CD14-positive monocyte (primary cell): Measurements from ENCODE around the gene OXNAD1. TPM values are rescaled to one million over a fixed set of nuclear protein-coding genes. Genes with fewer than 3 reads are reported as not detected.

Experiments used
- DNase-seq, 3 donors: peaks; one replicate each; pipeline ENCODE4 v3.0.0-alpha.2; 2011 to 2022
- H2AFZ ChIP-seq: 2 replicates; pipeline ENCODE4 v1.6.0; 2012; ENCODE audit warnings: mild to moderate bottlenecking, low read depth, low read length, inconsistent platforms; ENCODE audit not compliant: insufficient read depth, poor library complexity, severe bottlenecking
- H3K27ac ChIP-seq, 2 donors: 1 replicate in 1 of 2; 2 replicates in 1 of 2; pipeline ENCODE4 v1.5.1; 2012 to 2013; ENCODE audit warnings: low read length in 2 of 2, control low read depth in 1 of 2, inconsistent platforms in 1 of 2, low read depth in 1 of 2, mild to moderate bottlenecking in 1 of 2
- H3K27me3 ChIP-seq, 2 donors: one replicate each; pipeline versions ENCODE4 v1.6.0 to v1.6.1; 2011 to 2013; ENCODE audit warnings: low read length in 2 of 2; ENCODE audit not compliant: control insufficient read depth in 2 of 2, insufficient read depth in 2 of 2
- H3K36me3 ChIP-seq, 2 donors: replicated peaks in 1 of 2; 1 replicate in 1 of 2; 2 replicates in 1 of 2; pipeline versions ENCODE4 v1.5.1 to v1.6.1; 2012 to 2013; ENCODE audit warnings: low read length in 2 of 2, control low read depth in 1 of 2, inconsistent platforms in 1 of 2, mild to moderate bottlenecking in 1 of 2; ENCODE audit not compliant: insufficient read depth in 2 of 2, control insufficient read depth in 1 of 2
- H3K4me1 ChIP-seq, 2 donors: 1 replicate in 1 of 2; 2 replicates in 1 of 2; pipeline versions ENCODE4 v1.5.1 to v1.6.1; 2012 to 2013; ENCODE audit warnings: low read length in 2 of 2, control low read depth in 1 of 2, inconsistent platforms in 1 of 2, mild to moderate bottlenecking in 1 of 2, moderate library complexity in 1 of 2; ENCODE audit not compliant: insufficient read depth in 2 of 2, control insufficient read depth in 1 of 2
- H3K4me2 ChIP-seq: replicated peaks from 2 replicates; pipeline ENCODE3; 2012; ENCODE audit warnings: low read length, moderate library complexity, mild to moderate bottlenecking; ENCODE audit not compliant: poor library complexity, severe bottlenecking; ENCODE audit errors: extremely low read depth
- H3K4me3 ChIP-seq, 3 experiments: fragments of 200-600 bp in 1 of 3; sonication (generic) in 1 of 3; replicated peaks in 1 of 3; 1 replicate in 2 of 3; 2 replicates in 1 of 3; pipeline ENCODE4 v1.5.1; 2011 to 2013; ENCODE audit warnings: low read length in 3 of 3, mild to moderate bottlenecking in 3 of 3, control low read depth in 2 of 3, low read depth in 2 of 3, inconsistent platforms in 1 of 3, moderate library complexity in 1 of 3
- H3K79me2 ChIP-seq: 2 replicates; pipeline ENCODE4 v1.6.0; 2012; ENCODE audit warnings: mild to moderate bottlenecking, control low read depth, inconsistent platforms, low read length, moderate library complexity; ENCODE audit not compliant: insufficient read depth
- H3K9ac ChIP-seq: 2 replicates; pipeline ENCODE4 v1.6.0; 2017; ENCODE audit warnings: low read length, mild to moderate bottlenecking; ENCODE audit not compliant: insufficient read depth, poor library complexity, severe bottlenecking
- H3K9me3 ChIP-seq, 2 donors: replicated peaks in 1 of 2; 1 replicate in 1 of 2; 2 replicates in 1 of 2; pipeline versions ENCODE4 v1.5.1 to v1.6.1; 2012 to 2013; ENCODE audit warnings: low read length in 2 of 2, control low read depth in 1 of 2; ENCODE audit not compliant: control insufficient read depth in 1 of 2, insufficient read depth in 1 of 2
- H4K20me1 ChIP-seq: 2 replicates; pipeline ENCODE4 v1.6.0; 2012; ENCODE audit warnings: mild to moderate bottlenecking, low read length, control low read depth, moderate library complexity; ENCODE audit not compliant: insufficient read depth
- H3K27ac Mint-ChIP-seq, 7 donors: one replicate each; pipeline ENCODE4 v1.8.0; 2020; ENCODE audit warnings: mild to moderate bottlenecking in 7 of 7, mixed read lengths in 7 of 7, moderate library complexity in 6 of 7, inconsistent platforms in 2 of 7
- H3K27me3 Mint-ChIP-seq, 3 donors: one replicate each; pipeline ENCODE4 v1.8.0; 2021 to 2022; ENCODE audit warnings: low read depth in 3 of 3, mild to moderate bottlenecking in 3 of 3, mixed read lengths in 3 of 3, moderate library complexity in 3 of 3, inconsistent platforms in 1 of 3
- H3K36me3 Mint-ChIP-seq, 2 donors: one replicate each; pipeline ENCODE4 v1.8.0; 2020; ENCODE audit warnings: mixed read lengths in 2 of 2, inconsistent platforms in 1 of 2, mild to moderate bottlenecking in 1 of 2
- H3K4me1 Mint-ChIP-seq: one replicate; pipeline ENCODE4 v1.8.0; 2020; ENCODE audit warnings: mild to moderate bottlenecking, mixed read lengths
- H3K4me3 Mint-ChIP-seq, 2 donors: one replicate each; pipeline ENCODE4 v1.8.0; 2020; ENCODE audit warnings: mild to moderate bottlenecking in 2 of 2, mixed read lengths in 2 of 2, moderate library complexity in 1 of 2
- H3K9me3 Mint-ChIP-seq, 7 donors: one replicate each; pipeline ENCODE4 v1.8.0; 2020 to 2022; ENCODE audit warnings: mixed read lengths in 7 of 7, mild to moderate bottlenecking in 6 of 7, moderate library complexity in 6 of 7, inconsistent platforms in 2 of 7
- CTCF ChIP-seq: fragments of 200-600 bp; IDR thresholded peaks from one replicate; pipeline ENCODE4 v1.8.0; 2022; ENCODE audit warnings: antibody characterized with exemption, mild to moderate bottlenecking
- WGBS: methylation state at CpG from one replicate; pipeline ENCODE4 v1.1.5; 2013; ENCODE audit warnings: missing lambda C conversion rate; ENCODE audit not compliant: insufficient coverage; 5-methylcytosine and 5-hydroxymethylcytosine counted together
- intact Hi-C, 2 donors: fragments of 100-400 bp; cut with micrococcal nuclease; formaldehyde crosslinking; loops; one replicate each; pipeline versions ENCODE4 v1.15.0 to v1.15.1; 2023
- polyA plus RNA-seq, 3 donors: library from polyadenylated mRNA; depleted of rRNA in 1 of 3; unstranded in 2 of 3; stranded (reverse) in 1 of 3; fragments of 300-500 nt in 2 of 3; fragments of >200 nt in 1 of 3; fragmentation: Illumina TruSeq in 2 of 3; gene quantifications; 1 replicate in 2 of 3; 2 replicates in 1 of 3; pipeline ENCODE4 v1.2.3, GENCODE V29; 2012 to 2021

OXNAD1 gene
- polyA plus RNA-seq, 3 donors: 3.7 to 5.1 (median 4.4) TPM

GRCh38 chr3:16300881-16301359 lies 35.9 kb downstream of the OXNAD1 start:
- no peaks in the 10 kb centered on the region for H4K20me1 ChIP-seq
- no peaks in the 10 kb centered on the region for H3K27me3 ChIP-seq
- H3K4me3 Mint-ChIP-seq: no peak overlapping the region
- H3K36me3 ChIP-seq: peaks cover 31 to 84% of the 10 kb centered on the region in 2 donors
- no peak overlapping the region for H3K27ac ChIP-seq
- no peak overlapping the region for H2AFZ ChIP-seq
- H3K27me3 Mint-ChIP-seq: peaks cover 0 to under 1% (median 0%) of the 10 kb centered on the region in 3 donors
- no peak for TF ChIP-seq CTCF
- no peak overlapping the region for H3K4me3 ChIP-seq
- H3K36me3 Mint-ChIP-seq: peaks cover 73 to 74% of the 10 kb centered on the region in 2 donors
- intact Hi-C loops: no loop called here
- no peaks in the 10 kb centered on the region for H3K4me1 ChIP-seq
- no peaks in the 10 kb centered on the region for H3K4me1 Mint-ChIP-seq
- H3K9ac ChIP-seq: no peak overlapping the region
- H3K4me2 ChIP-seq: no peak overlapping the region
- no CpG with 5 or more reads among the region's 2 CpGs for WGBS
- DNase-seq: no peak
- no peaks in the 10 kb centered on the region for H3K9me3 ChIP-seq
- no peaks in the 10 kb centered on the region for H3K79me2 ChIP-seq
- H3K27ac Mint-ChIP-seq: peak overlapping the region in 1 of 7 donors; percentile 38
- H3K9me3 Mint-ChIP-seq: no peaks in the 10 kb centered on the region

GRCh38 chr3:16301507-16301906 lies 36.5 kb downstream of the OXNAD1 start:
- H4K20me1 ChIP-seq: no peaks in the 10 kb centered on the region
- H3K9me3 Mint-ChIP-seq: no peaks in the 10 kb centered on the region
- no peak for TF ChIP-seq CTCF
- no peaks in the 10 kb centered on the region for H3K27me3 ChIP-seq
- H2AFZ ChIP-seq: no peak overlapping the region
- DNase-seq: no peak
- no peaks in the 10 kb centered on the region for H3K9me3 ChIP-seq
- no peaks in the 10 kb centered on the region for H3K4me1 ChIP-seq
- no peaks in the 10 kb centered on the region for H3K27me3 Mint-ChIP-seq
- WGBS: no CpG with 5 or more reads among the region's 6 CpGs
- no peak overlapping the region for H3K4me3 ChIP-seq
- no peaks in the 10 kb centered on the region for H3K4me1 Mint-ChIP-seq
- H3K9ac ChIP-seq: no peak overlapping the region
- peaks cover 30 to 86% of the 10 kb centered on the region in 2 donors for H3K36me3 ChIP-seq
- peak overlapping the region in 1 of 2 donors; percentile 18 for H3K4me3 Mint-ChIP-seq
- peaks cover 73 to 74% of the 10 kb centered on the region in 2 donors for H3K36me3 Mint-ChIP-seq
- intact Hi-C loops: no loop called here
- H3K4me2 ChIP-seq: no peak overlapping the region
- no peak overlapping the region for H3K27ac ChIP-seq
- no peak overlapping the region for H3K27ac Mint-ChIP-seq
- H3K79me2 ChIP-seq: no peaks in the 10 kb centered on the region
